Breast epithelium (tissue), 4 donors: Measurements from ENCODE around the gene HEXIM2. TPM values are rescaled to one million over a fixed set of nuclear protein-coding genes. Genes with fewer than 3 reads are reported as not detected.

ENCODE experiments used
- DNase-seq, 2 donors: peaks; one replicate each; pipeline ENCODE4 v3.0.0-alpha.2; 2019; ENCODE audit warnings: low spot score in 2 of 2
- H3K27ac ChIP-seq, 2 donors: fragments of 200-600 bp; sonication (generic) in 1 of 2; one replicate each; pipeline ENCODE4 v1.5.1; 2016 to 2019; ENCODE audit warnings: mild to moderate bottlenecking in 1 of 2
- H3K27me3 ChIP-seq, 2 donors: fragments of 200-600 bp; sonication (generic) in 1 of 2; one replicate each; pipeline versions ENCODE4 v1.5.1 to v1.6.0; 2017 to 2019; ENCODE audit warnings: control low read depth in 1 of 2, mild to moderate bottlenecking in 1 of 2
- H3K36me3 ChIP-seq: fragments of 200-600 bp; one replicate; pipeline ENCODE4 v1.5.1; 2019
- H3K4me1 ChIP-seq, 2 donors: fragments of 200-600 bp; sonication (generic); one replicate each; pipeline ENCODE4 v1.5.1; 2016 to 2019; ENCODE audit warnings: control low read depth in 1 of 2
- H3K4me3 ChIP-seq, 3 donors: fragments of 200-600 bp; sonication (generic); 1 replicate in 2 of 3; 2 replicates in 1 of 3; pipeline ENCODE4 v1.5.1; 2016 to 2019; ENCODE audit warnings: mild to moderate bottlenecking in 3 of 3, moderate library complexity in 2 of 3
- H3K9me3 ChIP-seq, 2 donors: fragments of 200-600 bp; sonication (generic) in 1 of 2; one replicate each; pipeline ENCODE4 v1.5.1; 2016 to 2019; ENCODE audit warnings: control low read depth in 1 of 2
- POLR2A ChIP-seq: fragments of 450-650 bp; IDR thresholded peaks from one replicate; pipeline ENCODE4 v1.6.1; 2016; ENCODE audit warnings: antibody characterized with exemption, mild to moderate bottlenecking, moderate library complexity
- POLR2AphosphoS5 ChIP-seq, 3 donors: sonication (generic); formaldehyde crosslinking; IDR thresholded peaks; one replicate each; pipeline ENCODE4 v1.6.1; 2017; ENCODE audit warnings: antibody characterized with exemption in 3 of 3
- intact Hi-C: fragments of 100-400 bp; cut with DNase I; formaldehyde crosslinking; loops from one replicate; pipeline ENCODE4 v1.15.1; 2023; ENCODE audit warnings: low total_unique reads
- total RNA-seq, 3 donors: library from RNA; depleted of rRNA; stranded (reverse); fragments of >200 nt; gene quantifications; one replicate each; pipeline ENCODE4 v1.1.0, GENCODE V29; 2016
- TF ChIP-seq, protein P1 (sequence below), 3 donors: fragments of 450-650 bp; IDR thresholded peaks; one replicate each; pipeline ENCODE4 v1.5.1; 2016 to 2017; ENCODE audit warnings: antibody characterized with exemption in 3 of 3, mild to moderate bottlenecking in 3 of 3, moderate library complexity in 3 of 3

The HEXIM2 gene, protein sequence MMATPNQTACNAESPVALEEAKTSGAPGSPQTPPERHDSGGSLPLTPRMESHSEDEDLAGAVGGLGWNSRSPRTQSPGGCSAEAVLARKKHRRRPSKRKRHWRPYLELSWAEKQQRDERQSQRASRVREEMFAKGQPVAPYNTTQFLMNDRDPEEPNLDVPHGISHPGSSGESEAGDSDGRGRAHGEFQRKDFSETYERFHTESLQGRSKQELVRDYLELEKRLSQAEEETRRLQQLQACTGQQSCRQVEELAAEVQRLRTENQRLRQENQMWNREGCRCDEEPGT
- total RNA-seq = 10 to 100 TPM in 2 of 3 donors, 1 to 10 TPM in 1; 6.6 to 13.3 (median 13.2) TPM

DNA sequence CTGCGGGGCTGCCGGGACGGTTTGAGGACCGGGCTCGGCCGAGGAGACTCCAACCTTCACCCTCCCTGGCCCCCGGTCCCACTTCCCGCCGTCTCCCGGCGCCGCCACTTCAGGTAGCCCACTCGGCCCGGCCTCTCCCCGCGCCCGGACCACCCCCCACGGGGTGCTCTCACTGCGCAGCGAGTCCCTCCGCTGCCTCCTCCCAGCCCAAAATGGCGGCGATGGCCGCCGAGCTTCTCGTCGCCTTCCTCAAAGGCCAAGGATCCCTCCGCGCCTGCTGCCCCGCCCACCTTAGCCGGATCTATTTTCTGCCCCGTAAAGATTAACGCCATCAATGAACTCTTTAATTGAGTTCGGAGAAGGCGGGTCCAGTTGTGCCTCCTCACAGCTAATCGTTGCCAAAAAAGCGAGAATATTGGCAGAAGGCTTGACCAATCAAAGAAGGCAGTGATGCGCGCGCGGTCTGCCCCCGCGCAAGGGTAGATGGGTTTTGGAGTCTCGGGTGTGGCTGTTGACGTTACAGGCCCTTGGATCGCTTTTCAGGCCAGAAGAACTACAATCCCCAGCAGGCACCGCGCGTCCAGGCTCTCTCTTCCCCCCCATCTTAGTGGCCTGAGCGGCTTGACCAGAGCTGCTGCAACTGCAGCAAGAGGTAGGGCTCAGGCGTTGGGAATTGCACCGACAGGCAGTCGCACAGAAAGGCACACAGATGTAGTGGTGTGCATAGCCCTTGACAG, at the start of gene HEXIM2:
HEXIM2 (plus strand) TSS at position 588 of the 737 bp plus-strand sequence. CDS start 919 bp downstream, outside the sequence.
- peak; percentile 98 to 99 for DNase-seq
- Histone ChIP-seq H3K9me3 (no peaks in the 10 kb centered on the region), H3K36me3 (no peaks in the 10 kb centered on the region), H3K4me3 (peak within 1 kb of the TSS; percentile 95 to 100 (median 99)), H3K27me3 (no peaks in the 10 kb centered on the region), H3K27ac (peak within 1 kb of the TSS; percentile 100), H3K4me1 (peaks cover 3 to 21% of the 10 kb centered on the region in 2 donors)
- intact Hi-C loops = no loop called here
- TF ChIP-seq POLR2A = peak; percentile 97
- TF ChIP-seq, protein P1, sequence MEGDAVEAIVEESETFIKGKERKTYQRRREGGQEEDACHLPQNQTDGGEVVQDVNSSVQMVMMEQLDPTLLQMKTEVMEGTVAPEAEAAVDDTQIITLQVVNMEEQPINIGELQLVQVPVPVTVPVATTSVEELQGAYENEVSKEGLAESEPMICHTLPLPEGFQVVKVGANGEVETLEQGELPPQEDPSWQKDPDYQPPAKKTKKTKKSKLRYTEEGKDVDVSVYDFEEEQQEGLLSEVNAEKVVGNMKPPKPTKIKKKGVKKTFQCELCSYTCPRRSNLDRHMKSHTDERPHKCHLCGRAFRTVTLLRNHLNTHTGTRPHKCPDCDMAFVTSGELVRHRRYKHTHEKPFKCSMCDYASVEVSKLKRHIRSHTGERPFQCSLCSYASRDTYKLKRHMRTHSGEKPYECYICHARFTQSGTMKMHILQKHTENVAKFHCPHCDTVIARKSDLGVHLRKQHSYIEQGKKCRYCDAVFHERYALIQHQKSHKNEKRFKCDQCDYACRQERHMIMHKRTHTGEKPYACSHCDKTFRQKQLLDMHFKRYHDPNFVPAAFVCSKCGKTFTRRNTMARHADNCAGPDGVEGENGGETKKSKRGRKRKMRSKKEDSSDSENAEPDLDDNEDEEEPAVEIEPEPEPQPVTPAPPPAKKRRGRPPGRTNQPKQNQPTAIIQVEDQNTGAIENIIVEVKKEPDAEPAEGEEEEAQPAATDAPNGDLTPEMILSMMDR (IDR thresholded peaks at IDR 0.05) = no peak
- peak; percentile 99 to 100 (median 99) for TF ChIP-seq POLR2AphosphoS5 (IDR thresholded peaks at IDR 0.05)

DNA sequence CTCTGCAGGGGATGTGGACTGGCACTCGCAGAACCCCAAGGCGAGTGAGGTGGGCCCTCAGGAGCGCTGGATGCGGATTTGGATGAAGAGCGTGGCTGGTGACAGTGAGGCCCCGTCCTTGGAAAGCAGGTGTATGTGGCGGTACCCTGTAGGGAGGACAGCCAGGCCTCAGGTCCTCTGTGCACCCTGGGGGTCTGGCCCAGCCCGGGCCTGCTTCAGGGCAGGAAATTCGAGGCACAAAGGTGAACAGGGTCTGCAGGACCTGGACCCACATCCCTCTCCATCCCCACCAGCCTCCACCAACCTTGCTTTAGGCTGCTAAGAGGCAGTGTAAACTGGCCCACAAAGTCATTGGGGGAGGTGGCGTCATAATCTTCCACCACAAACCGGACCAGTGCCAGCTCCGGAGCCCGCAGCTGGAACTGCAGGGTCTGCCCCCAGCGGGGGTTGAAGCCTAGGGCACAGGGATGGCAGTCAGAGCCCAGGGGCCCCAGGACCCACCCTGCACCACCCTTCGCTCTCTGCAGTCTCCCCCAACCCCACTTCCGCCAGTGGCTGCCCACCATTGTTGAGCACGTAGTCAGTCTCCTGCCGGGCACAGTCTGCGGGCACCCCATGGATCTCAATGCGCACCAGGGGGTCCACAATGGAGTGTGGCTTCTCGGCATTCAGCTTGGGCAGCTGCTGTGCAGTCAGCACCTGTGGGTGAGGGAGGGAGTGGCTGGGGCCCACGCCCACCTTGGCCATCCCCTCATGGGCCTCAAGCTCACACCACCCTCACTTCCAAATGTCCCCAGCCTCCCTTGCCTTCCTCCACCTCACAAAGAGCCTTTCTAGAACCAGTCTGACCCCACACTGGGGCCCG, 48.9 kb upstream of the HEXIM2 start:
- DNase-seq = no peak
- Histone ChIP-seq H3K4me1 (peaks cover 0 to 9% of the 10 kb centered on the region in 2 donors), H3K9me3 (no peaks in the 10 kb centered on the region), H3K27ac (peak overlapping the region in 1 of 2 donors; percentile 5), H3K27me3 (no peaks in the 10 kb centered on the region), H3K36me3 (no peaks in the 10 kb centered on the region), H3K4me3 (no peak overlapping the region)
- intact Hi-C loops = no loop called here
- no peak for TF ChIP-seq POLR2A
- no peak for TF ChIP-seq POLR2AphosphoS5 (IDR thresholded peaks at IDR 0.05)
- TF ChIP-seq, protein P1 (IDR thresholded peaks at IDR 0.05) = no peak

DNA sequence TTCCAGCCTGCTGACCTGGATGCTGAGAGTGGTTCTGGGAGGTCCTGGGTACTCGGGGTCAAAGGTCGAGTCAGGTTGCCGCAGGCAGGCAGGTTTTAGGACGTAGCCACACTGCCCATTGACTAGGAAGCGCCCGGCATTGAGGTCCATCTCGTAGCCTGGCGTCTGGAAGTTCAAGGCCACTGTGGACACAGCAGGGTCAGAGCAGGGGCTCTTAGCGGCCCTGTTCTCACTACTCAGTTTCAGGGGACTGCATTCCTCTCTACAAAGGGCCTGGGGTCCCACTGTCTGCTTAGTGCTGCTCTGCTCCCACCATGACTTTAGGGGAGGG, 48.3 kb upstream of the HEXIM2 start:
- no peak overlapping the region for H3K4me3 ChIP-seq
- no peaks in the 10 kb centered on the region for H3K36me3 ChIP-seq
- no peak for DNase-seq
- H3K27ac ChIP-seq = no peak overlapping the region
- peaks cover 0 to 3% of the 10 kb centered on the region in 2 donors for H3K4me1 ChIP-seq
- intact Hi-C loops = no loop called here
- TF ChIP-seq POLR2AphosphoS5 (IDR thresholded peaks at IDR 0.05) = no peak
- no peak for TF ChIP-seq POLR2A
- TF ChIP-seq, protein P1 (IDR thresholded peaks at IDR 0.05) = no peak
- no peaks in the 10 kb centered on the region for H3K9me3 ChIP-seq
- no peaks in the 10 kb centered on the region for H3K27me3 ChIP-seq

DNA sequence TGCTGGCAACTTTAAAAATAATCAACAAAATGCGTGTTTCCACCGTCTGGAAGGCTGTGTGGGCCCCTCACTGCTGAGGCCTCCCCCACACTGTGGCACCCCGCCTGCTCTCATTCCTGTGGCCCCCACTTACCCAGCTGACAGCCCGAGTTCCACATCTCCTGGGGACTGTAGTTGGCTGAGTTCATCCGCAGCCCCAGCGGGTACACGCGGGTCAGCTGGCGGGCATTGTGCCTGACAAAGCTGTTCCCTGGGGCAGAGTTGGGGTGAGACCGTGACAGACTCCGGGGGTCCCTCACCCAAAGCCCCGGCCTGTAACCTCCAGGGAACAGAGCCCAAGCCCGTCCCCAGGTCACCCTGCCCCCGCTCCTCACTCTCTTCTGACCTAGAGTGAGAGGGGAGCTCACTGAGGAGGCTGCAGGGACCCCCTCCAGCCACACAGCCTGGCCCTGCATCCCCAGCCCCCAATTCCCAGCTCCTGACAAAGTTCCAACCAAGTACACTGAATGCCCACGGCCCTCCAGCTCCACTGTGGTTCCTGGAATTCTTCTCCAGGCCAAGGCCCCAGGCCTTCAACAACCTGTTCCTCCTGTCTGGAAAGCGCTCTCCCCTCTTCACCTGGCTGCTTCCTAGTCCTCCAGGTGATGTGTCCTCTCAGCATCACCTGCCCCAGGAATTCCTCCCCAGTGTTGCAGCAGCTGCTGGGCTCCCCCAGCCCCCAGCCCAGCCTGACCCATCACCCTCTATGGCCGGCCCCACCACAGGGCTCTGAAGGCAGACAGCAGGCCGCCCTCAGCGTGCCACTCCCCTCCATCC, 47.4 kb upstream of the HEXIM2 start:
- TF ChIP-seq, protein P1 (IDR thresholded peaks at IDR 0.05) = no peak
- TF ChIP-seq POLR2AphosphoS5 (IDR thresholded peaks at IDR 0.05) (no peak), POLR2A (no peak)
- no peak for DNase-seq

More for the DNA sequence above, 47.4 kb upstream of the HEXIM2 start:
- Histone ChIP-seq H3K27ac (peak overlapping the region in 1 of 2 donors; percentile 43), H3K9me3 (no peaks in the 10 kb centered on the region), H3K36me3 (no peaks in the 10 kb centered on the region), H3K4me3 (no peak overlapping the region), H3K27me3 (no peaks in the 10 kb centered on the region), H3K4me1 (no peaks in the 10 kb centered on the region)
- intact Hi-C loops = no loop called here
